HG02938 (cell line): ENCODE measurements around the gene LDLRAP1.
"Not testable (repeated sequence)": the region's sequence is repeated elsewhere in the genome, so short reads cannot be mapped to it uniquely, and the experiment has no call there.

Experiments used
- ATAC-seq: cut with Tn5 transposase; IDR thresholded peaks from one replicate; pipeline ENCODE4 v1.9.1; 2021; ENCODE audit warnings: mild to moderate bottlenecking, moderate library complexity; ENCODE audit not compliant: unreplicated experiment

The LDLRAP1 gene

DNA sequence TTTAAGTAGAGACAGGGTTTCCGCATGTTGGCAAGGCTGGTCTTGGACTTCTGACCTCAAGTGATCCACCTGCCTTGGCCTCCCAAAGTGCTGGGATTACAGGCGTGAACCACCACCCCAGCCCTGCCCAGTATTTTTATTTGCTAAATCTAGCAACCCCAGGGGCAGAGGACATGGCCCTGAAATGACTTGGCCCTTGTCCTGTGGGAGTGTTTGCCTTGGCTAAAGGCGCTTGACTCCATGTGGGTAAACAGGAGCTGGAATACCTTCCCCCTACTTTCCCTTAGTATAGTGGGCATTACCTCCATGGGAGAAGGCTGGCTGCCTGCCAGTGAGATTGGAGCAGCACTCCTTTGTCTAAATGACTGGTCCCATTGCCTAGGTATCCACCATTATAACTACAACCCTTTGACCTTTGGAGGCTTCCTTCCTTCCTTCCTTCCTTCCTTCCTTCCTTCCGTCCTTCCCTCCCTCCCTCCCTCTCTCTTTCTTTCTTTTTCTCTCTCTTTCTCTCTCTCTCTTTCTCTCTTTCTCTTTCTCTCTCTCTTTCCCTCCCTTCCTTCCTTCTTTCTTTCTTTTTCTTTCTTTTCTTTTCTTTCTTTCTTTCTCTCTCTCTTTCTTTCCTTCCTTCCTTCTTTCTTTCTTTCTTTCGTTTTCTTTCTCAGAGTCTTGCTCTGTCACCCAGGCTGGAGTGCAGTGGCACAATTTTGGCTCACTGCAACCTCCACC lies 57.7 kb downstream of the LDLRAP1 start:
- not testable (repeated sequence) for ATAC-seq

DNA sequence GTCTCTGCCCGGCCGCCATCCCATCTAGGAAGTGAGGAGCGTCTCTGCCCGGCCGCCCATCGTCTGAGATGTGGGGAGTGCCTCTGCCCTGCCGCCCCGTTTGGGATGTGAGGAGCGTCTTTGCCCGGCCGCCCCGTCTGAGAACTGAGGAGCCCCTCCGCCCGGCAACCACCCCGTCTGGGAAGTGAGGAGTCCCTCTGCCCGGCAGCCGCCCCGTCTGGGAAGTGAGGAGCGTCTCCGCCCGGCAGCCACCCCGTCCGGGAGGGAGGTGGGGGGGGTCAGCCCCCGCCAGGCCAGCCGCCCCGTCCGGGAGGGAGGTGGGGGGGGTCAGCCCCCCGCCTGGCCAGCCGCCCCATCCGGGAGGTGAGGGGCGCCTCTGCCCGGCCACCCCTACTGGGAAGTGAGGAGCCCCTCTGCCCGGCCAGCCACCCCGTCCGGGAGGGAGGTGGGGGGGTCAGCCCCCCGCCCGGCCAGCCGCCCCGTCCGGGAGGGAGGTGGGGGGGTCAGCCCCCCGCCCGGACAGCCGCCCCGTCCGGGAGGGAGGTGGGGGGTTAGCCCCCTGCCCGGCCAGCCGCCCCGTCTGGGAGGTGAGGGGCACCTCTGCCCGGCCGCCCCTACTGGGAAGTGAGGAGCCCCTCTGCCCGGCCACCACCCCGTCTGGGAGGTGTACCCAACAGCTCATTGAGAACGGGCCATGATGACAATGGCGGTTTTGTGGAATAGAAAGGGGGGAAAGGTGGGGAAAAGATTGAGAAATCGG lies 60.6 kb downstream of the LDLRAP1 start:
- ATAC-seq = not testable (repeated sequence)

DNA sequence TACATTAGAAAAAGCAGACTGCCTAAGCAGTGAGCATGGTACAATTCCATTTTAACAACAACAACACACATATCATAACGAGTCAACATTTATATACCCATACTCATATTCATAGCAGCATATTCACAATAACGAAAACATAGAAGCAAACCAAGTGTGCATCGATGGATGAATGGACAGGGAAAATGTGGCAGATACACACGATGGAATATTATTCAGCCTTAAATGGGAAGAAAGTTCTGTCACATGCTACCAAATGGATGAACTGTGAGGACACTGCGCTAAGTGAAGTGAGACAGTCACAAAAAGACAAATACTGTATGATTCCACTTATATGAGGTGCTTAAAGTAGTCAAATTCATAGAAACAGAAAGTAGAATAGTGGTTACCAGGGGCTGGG lies 63.7 kb downstream of the LDLRAP1 start:
- ATAC-seq = no peak

DNA sequence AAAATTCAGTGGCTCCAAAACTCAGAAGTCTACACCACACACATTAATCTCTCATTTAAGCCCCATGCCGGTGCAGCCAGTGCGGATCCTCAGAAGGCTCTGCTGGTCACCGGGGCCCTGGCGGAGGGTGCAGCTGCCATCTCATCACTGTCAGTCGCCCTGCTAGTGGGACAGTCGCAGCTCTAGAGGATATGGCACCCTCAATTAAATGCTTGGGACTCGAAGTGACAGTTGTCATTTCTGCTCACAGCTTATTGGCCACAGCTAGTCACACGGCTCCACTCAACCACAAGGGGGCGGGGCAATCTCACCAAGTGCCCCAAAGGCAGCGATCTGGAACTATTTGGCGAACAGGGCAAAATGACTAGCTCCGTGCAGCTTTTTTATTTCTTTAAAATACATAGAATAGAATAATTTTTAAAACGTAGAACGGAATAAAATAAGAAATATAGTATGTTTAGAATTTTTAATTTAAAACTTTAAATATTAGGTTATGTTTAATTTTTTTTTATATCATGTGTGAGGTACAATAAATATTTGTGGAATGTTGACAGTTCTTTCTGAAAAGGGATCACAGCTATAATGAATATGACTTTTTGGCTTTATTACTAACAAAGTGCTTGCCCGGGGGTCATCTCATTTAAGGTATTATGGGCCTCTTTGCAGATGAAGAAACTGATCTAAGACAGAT lies 65.2 kb downstream of the LDLRAP1 start:
- ATAC-seq = peak; percentile 67

DNA sequence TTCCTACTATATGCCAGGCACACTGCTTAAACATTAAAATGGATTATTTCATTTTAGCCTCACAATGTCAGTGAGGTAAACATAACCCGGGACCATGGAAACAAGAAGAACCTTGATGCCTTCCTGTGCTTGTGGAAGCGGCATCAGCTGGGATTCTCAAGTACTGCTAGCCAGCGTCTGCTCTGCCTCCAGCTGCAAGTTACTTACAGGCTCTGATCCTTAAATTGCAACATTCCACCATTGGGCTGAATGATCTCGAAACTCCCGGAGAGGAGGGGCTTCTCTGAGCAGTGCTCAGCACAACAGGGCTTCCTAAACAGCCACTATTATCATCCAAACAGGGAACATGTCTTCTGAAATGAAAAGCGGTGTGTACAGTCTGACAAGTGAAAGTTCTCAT lies 66.5 kb downstream of the LDLRAP1 start:
- ATAC-seq = no peak

DNA sequence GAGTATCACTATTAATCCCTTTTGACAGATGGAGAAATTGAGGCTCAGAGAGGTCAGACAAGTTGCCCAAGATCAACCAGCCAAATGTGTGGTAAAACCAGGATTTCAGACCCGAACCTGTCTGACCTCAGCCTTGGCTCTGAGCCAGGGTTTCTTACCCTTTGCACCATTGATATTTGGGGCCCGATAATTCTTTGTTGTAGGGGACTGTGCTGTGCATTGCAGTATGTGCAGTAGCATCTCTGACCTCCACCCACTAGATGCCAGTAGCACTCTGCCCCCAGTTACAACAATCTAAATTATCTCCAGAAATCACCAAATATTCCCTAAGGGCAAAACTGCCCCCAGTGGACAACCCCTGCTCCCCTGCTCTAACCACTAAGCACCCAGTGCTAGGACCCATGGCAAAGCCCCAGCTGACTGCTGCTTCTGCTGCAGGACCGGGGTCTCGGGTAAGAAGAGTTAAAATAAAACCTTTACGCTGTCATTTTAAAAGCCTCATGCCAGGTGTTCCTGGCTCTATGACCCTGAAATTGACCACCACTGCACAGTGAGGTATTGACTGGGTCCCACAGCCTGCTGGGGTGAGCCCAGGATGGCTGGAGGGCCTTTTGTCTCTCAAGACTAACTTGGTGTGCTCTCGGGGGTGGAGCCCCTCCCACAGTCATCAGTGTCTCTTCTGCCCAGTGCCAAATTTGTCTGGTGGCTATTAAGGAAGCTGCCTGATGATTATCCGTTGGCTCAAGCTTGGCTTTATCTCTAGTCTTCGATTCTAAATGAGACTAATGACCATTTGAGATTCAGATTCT lies 67.6 kb downstream of the LDLRAP1 start:
- no peak for ATAC-seq

DNA sequence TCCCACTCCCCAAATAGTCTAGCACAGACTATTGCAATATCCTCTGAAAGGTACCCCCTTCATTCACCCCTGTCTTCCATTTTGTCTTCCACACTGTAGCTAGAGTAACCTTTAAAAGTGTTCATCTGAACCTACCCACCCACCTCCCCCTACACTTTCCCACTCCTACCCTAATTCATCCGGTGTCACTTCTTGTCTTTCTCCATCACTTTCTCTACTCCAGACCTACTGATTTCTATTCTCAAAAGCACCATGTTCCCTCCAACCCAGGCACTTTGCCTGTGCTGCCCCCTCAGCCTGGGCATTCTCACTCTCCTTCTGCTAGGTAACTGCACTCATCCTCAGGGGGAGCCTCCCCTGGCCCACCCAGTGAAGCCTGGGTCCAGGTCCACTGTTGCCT lies 68.4 kb downstream of the LDLRAP1 start:
- ATAC-seq = no peak

DNA sequence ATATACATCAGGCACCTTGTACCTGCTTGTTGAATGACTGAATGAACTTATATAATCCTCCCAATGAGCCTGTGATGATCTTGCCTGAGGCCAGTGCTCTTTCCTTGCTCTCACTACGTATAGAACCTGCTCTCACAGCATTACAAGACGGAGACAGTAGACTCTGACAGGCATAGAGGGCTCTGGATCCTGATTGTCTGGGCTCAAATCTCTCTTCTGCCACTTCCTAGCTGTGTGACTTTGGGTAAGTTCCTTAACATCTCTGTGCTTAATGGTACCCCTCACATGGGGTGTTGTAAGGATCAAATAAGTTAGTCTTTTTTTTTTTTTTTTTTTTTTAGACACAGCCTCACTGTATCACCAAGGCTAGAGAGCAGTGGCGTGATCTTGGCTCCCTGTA lies 69.0 kb downstream of the LDLRAP1 start:
- ATAC-seq = no peak

DNA sequence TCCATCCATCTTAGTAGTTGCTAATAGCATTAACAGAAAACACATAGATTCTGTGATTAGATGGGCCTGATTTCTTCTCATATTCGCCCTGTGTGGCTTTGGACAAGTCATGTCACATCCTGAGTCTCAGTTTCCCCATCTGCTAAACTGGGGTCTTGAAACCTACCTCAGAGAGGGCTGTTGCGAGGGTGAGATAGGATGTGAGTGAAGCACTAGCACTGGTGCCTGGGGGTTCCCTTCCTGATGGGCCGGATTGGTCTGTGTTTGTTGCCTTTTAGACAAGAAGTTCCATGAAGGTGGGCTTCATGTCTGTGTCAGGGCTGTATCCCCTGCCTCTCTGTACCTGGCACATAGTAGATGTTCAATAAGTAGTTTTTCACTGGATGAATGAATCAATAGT lies 69.7 kb downstream of the LDLRAP1 start:
- ATAC-seq = no peak

DNA sequence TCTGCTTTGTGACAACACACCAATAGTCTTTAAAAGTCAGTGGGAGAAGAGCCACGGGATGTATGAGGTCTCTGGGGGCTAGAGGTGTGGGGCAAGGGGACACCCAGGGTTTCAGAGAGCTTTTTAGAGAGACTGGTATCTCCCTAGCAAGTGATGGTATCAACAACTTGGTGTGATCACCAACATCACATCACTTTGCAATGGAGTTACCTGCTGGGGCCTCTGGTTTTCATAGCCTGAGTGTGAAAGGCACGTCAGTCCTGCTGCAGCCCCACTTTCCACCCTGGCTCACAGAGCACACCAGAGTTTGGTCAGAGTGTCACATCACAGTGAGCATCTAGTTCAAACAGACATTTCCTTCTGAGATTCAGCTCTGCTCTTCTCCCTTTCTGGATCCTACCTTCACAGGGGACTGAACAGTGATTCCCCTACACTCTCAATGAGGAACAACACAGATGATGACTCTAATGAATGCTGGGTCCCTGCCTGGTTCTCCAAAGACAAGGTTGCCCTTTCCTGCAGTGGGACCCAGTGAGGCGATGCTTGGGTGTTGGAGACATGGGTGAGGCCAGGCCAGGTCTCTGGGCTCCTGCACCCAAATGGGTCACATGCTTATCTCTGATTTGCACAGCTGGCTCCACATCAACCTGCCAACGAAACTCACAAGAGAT lies 71.2 kb downstream of the LDLRAP1 start:
- ATAC-seq = no peak

DNA sequence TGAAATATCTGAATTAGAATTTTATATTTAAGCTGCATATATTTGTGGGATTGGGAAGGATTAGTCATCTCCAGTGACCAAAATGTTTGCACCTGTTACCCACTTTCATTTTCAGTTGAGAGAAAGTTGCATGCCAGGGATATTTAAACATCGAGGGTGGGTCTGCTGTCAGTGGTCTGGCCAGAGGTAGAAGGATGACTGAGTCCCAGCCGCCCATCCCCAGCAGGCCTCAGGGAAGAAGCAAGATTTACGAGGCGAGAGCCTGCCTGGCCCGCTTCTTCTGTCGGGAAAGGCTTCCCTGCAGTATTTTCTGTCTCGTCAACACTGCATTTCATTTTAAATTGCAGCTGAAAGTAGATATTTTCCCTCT lies 71.8 kb downstream of the LDLRAP1 start:
- ATAC-seq = no peak

DNA sequence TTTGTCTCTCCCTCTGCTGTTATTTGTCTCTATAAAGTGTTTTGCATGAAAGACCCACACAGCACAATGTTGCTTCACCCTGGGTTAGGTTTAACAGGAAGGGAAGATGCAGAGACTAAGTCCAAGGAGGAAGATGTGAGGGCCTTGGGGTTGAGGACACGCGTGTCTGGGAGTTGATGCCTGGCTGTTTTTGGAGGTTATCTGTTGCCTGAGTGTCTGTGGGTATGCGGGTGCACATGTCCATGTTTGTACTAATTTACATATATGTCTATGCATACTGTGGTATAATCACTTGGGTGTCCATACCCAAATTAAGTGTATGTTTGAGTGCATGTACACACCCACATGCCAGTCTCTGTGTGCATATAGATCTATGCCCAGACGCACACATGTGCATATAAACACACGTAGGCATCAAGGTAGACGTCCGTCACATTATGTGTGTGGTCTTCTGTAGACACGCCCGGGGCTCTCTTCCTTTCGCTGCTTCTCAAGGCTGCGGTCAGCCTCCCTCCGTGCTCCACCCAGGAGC lies 72.2 kb downstream of the LDLRAP1 start:
- no peak for ATAC-seq

DNA sequence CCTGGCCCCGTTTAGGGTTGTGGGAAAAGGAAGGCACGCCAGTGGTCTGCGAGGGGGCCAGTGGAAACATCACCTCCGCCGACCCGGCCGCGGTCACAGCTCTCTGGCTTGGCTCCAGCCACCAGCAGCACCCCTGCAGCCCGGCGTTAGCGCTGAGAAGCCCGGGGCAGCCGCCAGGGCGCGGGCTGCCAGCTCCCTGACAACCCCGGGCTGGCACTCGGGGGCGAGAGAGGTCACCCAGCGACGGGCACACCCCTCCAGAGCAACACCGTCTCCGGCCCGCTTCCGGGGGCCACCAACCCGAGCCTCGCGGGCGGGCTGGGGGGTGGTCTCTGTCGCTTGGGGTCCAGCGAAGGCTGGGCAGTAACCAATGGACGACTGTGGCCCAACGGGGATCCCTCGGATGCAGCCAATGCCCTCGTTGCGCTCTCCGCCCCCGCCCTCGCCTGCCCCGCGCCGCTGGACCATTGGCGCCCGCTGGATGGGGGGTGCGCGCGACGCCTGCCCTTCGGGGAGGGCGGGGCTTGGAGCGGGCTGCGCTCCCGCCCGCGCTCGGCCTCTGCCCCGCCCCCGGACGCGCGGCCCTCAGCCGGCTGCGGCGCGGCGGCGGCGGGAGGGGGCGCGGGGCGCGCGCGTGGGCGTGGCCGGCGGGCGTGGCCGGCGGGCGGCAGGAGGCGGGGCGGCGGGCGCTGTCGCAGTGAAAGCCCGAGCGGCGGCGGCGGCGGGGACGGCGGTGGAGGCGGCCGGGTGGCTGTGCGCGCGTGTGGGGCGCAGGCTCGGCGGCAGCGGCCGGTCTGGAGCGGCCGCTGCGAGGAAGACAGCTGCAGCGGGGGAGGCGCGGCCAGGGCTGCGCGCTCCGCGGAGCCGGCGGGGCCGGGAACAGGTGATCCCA lies 72.9 kb downstream of the LDLRAP1 start, which contains the start of gene MAN1C1:
MAN1C1 (plus strand) TSS at position 697 of the 892 bp plus-strand sequence. CDS start 1,007 bp downstream, outside the sequence.
- ATAC-seq = peak; percentile 44

DNA sequence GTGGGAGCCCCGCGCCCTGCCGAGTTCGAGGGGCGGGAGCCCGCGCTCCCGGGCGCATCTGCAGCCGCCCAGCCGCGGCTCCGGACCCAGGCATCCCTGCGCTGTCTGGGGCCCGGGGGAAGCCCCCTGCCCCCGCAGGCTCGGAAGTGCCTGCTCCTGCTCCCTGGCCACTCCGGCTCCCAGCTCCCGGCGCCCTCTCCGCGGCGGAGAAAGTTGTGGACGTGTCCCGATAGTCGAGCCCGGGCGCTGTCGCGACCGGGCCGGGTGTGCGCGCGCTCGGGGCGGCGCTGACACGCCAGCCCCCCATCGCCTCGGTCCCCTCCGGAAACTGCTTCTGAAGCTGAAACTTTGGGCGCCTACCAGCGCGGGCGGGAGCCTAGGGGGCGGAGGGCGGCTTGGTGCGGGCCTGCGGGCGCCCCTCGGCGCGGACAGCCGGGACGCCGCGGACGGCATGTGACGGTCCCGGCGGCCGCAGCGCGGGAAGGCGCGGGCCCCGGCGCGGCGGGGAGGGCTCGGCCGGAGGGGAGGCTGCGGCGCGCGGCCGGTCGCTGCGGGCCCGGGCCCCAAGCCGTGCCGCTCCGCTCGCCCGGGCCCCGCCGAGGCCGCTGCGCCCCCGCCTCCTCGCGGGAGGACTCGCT lies 73.7 kb downstream of the LDLRAP1 start:
- peak; percentile 7 for ATAC-seq

DNA sequence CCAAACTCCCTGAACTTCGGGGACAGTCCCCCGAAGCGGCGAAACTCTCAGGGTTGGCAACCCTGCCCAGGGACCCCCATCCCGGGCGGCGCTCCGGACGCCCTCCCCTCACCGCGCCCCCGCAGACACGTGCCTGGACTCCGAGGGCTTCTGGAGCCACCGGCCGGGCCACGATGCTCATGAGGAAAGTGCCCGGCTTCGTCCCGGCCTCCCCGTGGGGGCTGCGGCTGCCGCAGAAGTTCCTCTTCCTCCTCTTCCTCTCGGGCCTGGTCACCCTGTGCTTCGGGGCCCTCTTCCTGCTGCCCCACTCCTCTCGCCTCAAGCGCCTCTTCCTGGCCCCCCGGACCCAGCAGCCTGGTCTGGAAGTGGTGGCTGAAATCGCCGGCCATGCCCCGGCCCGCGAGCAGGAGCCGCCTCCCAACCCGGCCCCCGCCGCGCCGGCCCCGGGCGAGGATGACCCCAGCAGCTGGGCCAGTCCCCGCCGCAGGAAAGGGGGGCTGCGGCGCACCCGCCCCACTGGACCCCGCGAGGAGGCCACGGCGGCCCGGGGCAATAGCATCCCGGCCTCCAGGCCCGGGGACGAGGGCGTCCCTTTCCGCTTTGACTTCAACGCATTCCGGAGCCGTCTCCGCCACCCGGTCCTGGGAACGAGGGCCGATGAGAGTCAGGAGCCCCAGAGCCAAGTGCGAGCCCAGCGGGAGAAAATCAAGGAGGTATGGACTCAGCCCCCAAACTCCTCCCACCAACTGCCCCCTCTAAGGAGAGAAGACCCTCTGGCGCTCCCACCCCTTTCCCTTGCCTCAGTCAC lies 74.4 kb downstream of the LDLRAP1 start:
- ATAC-seq = no peak

DNA sequence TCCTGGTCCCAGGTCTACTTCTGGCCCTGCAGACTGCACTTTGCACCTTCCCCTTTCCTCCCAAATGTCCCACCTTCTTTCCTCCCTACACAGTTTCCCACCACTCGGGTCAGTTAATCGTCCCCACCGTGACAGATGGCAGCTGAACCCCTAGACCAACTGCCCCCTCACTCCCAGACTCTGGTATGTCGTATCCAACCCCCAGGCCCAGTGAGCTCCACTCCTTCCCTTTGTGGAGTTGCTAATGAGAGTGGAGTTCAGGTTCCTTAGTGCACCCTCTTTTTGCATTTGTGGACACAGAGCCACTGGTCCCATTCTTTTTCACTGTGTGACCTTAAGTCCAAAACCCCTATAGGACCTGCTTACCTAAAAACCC lies 75.0 kb downstream of the LDLRAP1 start:
- ATAC-seq = no peak
